Prostate gland (tissue), 2 donors: ENCODE data around the gene IP6K1. TPM values are rescaled to one million over a fixed set of nuclear protein-coding genes. Genes with fewer than 3 reads are reported as not detected.

Experiments used
- DNase-seq: peaks from one replicate; pipeline ENCODE4 v3.0.0-alpha.2; 2019; ENCODE audit warnings: low spot score
- H3K27ac ChIP-seq, 2 donors: fragments of 200-600 bp; sonication (generic); 2 replicates each; pipeline ENCODE4 v1.5.1; 2017 to 2019
- H3K27me3 ChIP-seq: fragments of 200-600 bp; sonication (generic); replicated peaks from 2 replicates; pipeline ENCODE4 v1.5.1; 2019; ENCODE audit not compliant: insufficient read depth
- H3K36me3 ChIP-seq, 2 donors: fragments of 200-600 bp; sonication (generic); 1 replicate in 1 of 2; 2 replicates in 1 of 2; pipeline versions ENCODE4 v1.5.1 to v1.8.1; 2017 to 2019
- H3K4me1 ChIP-seq: fragments of 200-600 bp; sonication (generic); replicated peaks from 2 replicates; pipeline ENCODE4 v1.5.1; 2019
- H3K4me3 ChIP-seq, 2 donors: fragments of 200-600 bp; sonication (generic); 2 replicates each; pipeline ENCODE4 v1.5.1; 2017 to 2019
- H3K9me3 ChIP-seq: fragments of 200-600 bp; sonication (generic); 2 replicates; pipeline ENCODE4 v1.5.1; 2017
- POLR2A ChIP-seq: fragments of 450-650 bp; IDR thresholded peaks from one replicate; pipeline ENCODE4 v1.6.1; 2016; ENCODE audit warnings: antibody characterized with exemption, mild to moderate bottlenecking
- POLR2AphosphoS5 ChIP-seq: sonication (generic); formaldehyde crosslinking; IDR thresholded peaks from one replicate; pipeline ENCODE4 v1.6.1; 2017; ENCODE audit warnings: antibody characterized with exemption
- WGBS: methylation state at CpG from one replicate; pipeline ENCODE4 v1.1.5; 2018; 5-methylcytosine and 5-hydroxymethylcytosine counted together
- intact Hi-C: fragments of 100-400 bp; cut with DNase I; formaldehyde crosslinking; loops from one replicate; pipeline ENCODE4 v1.14.2; 2022
- total RNA-seq, 2 donors: library from RNA; depleted of rRNA; stranded (reverse); fragments of >200 nt; gene quantifications; one replicate each; pipeline ENCODE4 v1.1.0, GENCODE V29; 2016
- TF ChIP-seq, protein P1 (sequence below), 4 experiments: fragments of 200-600 bp in 2 of 4; fragments of 450-650 bp in 2 of 4; sonication (generic) in 2 of 4; IDR thresholded peaks; 1 replicate in 3 of 4; 2 replicates in 1 of 4; pipeline ENCODE4 v1.5.1; 2016 to 2019; ENCODE audit warnings: antibody characterized with exemption in 4 of 4, mild to moderate bottlenecking in 2 of 4, moderate library complexity in 2 of 4

The IP6K1 gene
- total RNA-seq, 2 donors from 2014 or later = 46.5 to 119 TPM

DNA sequence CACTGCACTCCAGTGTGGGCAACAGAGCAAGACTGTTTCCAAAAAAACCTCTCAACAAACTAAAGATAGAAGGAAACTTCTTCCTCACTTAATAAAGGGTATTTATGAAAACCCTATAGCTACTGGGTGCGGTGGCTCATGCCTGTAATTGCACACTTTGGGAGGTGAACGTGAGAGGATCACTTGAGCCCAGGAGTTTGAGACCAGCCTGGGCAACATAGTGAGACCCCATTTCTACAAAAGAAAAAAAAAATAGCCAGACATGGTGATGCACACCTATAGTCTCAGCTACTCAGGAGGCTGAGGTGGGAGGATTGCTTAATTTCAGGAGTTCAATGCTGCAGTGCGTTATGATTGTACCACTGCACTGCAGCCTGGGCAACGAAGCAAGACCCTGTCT is 22.4 kb downstream of the IP6K1 start:
- no peak overlapping the region for H3K27ac ChIP-seq
- no peaks in the 10 kb centered on the region for H3K27me3 ChIP-seq
- no peaks in the 10 kb centered on the region for H3K36me3 ChIP-seq
- DNase-seq = no peak
- H3K4me3 ChIP-seq = no peak overlapping the region
- H3K9me3 ChIP-seq = no peaks in the 10 kb centered on the region
- no peaks in the 10 kb centered on the region for H3K4me1 ChIP-seq
- intact Hi-C loops = no loop called here
- 95% methylated on average over 4 of the region's 4 CpGs for WGBS
- no peak for TF ChIP-seq POLR2A
- TF ChIP-seq, protein P1, sequence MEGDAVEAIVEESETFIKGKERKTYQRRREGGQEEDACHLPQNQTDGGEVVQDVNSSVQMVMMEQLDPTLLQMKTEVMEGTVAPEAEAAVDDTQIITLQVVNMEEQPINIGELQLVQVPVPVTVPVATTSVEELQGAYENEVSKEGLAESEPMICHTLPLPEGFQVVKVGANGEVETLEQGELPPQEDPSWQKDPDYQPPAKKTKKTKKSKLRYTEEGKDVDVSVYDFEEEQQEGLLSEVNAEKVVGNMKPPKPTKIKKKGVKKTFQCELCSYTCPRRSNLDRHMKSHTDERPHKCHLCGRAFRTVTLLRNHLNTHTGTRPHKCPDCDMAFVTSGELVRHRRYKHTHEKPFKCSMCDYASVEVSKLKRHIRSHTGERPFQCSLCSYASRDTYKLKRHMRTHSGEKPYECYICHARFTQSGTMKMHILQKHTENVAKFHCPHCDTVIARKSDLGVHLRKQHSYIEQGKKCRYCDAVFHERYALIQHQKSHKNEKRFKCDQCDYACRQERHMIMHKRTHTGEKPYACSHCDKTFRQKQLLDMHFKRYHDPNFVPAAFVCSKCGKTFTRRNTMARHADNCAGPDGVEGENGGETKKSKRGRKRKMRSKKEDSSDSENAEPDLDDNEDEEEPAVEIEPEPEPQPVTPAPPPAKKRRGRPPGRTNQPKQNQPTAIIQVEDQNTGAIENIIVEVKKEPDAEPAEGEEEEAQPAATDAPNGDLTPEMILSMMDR (IDR thresholded peaks at IDR 0.05) = no peak
- TF ChIP-seq POLR2AphosphoS5 = no peak

DNA sequence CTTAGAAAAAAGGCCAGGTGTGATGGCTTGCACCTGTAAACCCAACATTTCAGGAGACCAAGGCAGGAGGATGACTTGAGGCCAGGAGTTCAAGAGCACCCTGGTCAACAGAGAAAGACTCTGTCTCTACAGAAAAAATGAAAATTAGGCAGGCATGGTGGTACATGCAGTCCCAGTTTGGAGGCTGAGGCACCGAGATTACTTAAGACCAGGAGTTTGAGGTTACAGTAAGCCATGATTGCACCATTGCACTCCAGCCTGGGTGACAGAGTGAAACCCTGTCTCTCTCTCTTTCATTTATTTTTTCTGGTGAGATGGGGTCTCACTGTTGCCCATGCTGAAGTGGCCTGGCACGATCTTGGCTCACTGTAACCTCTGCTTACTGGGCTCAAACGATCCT is 24.7 kb downstream of the IP6K1 start:
- H3K4me1 ChIP-seq = no peaks in the 10 kb centered on the region
- WGBS = 90% methylated on average over 3 of the region's 3 CpGs
- H3K9me3 ChIP-seq = no peaks in the 10 kb centered on the region
- intact Hi-C loops = no loop called here
- TF ChIP-seq, protein P1 (IDR thresholded peaks at IDR 0.05) = no peak
- TF ChIP-seq POLR2AphosphoS5 = no peak
- TF ChIP-seq POLR2A = no peak
- H3K36me3 ChIP-seq = no peaks in the 10 kb centered on the region
- H3K27ac ChIP-seq = no peak overlapping the region
- no peak overlapping the region for H3K4me3 ChIP-seq
- H3K27me3 ChIP-seq = no peaks in the 10 kb centered on the region
- no peak for DNase-seq

DNA sequence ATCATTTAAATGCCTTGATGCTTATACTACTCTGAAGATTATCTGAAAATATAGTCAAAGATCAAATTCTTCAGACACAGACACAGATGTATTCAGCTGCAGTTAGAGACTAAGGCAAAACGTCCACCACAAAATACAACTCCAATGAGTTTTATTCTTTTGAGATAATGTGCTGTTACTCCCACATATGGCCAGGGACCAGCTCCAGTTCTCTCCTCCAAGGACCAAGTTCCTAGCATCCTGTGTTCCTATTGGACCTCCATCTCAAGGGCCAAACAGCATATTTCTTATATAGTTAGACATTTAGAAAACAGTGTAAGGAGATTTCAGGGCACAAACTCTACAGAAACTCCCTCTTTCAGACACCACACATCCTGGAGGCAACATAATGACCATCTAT is 27.1 kb downstream of the IP6K1 start:
- intact Hi-C loops = no loop called here
- H3K27ac ChIP-seq = no peak overlapping the region
- peaks cover 2% of the 10 kb centered on the region for H3K4me1 ChIP-seq
- TF ChIP-seq, protein P1 (IDR thresholded peaks at IDR 0.05) = no peak
- TF ChIP-seq POLR2AphosphoS5 = no peak
- no peak for TF ChIP-seq POLR2A
- no peaks in the 10 kb centered on the region for H3K27me3 ChIP-seq
- no peaks in the 10 kb centered on the region for H3K9me3 ChIP-seq
- H3K4me3 ChIP-seq = no peak overlapping the region
- H3K36me3 ChIP-seq = no peaks in the 10 kb centered on the region
- 30% methylated on average over 1 of the region's 1 CpG for WGBS
- no peak for DNase-seq

DNA sequence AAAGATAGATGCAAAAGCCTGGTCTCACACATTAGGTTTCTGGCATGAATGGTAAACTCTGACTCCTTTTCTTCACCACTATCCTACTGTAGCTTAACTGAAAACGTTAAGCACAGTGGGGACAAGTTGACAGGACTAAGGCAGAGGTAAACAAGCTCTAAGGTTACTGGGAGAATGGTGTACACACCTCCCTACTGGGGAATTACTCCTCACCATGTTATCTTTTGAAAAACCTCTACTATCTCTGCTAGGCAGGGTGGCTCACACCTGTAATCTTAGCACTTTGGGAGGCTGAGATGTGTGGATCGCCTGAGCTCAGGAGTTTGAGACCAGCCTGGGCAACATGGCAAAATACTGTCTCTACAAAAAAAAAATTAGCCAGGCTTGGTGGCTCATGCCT is 29.1 kb downstream of the IP6K1 start:
- H3K27me3 ChIP-seq = no peaks in the 10 kb centered on the region
- no peak overlapping the region for H3K4me3 ChIP-seq
- TF ChIP-seq, protein P1 (IDR thresholded peaks at IDR 0.05) = no peak
- no peak for TF ChIP-seq POLR2A
- TF ChIP-seq POLR2AphosphoS5 = no peak
- no peak overlapping the region for H3K27ac ChIP-seq
- intact Hi-C loops = no loop called here
- no peaks in the 10 kb centered on the region for H3K36me3 ChIP-seq
- H3K9me3 ChIP-seq = no peaks in the 10 kb centered on the region
- WGBS = 70% methylated on average over 2 of the region's 2 CpGs
- H3K4me1 ChIP-seq = peaks cover 7% of the 10 kb centered on the region
- DNase-seq = no peak

DNA sequence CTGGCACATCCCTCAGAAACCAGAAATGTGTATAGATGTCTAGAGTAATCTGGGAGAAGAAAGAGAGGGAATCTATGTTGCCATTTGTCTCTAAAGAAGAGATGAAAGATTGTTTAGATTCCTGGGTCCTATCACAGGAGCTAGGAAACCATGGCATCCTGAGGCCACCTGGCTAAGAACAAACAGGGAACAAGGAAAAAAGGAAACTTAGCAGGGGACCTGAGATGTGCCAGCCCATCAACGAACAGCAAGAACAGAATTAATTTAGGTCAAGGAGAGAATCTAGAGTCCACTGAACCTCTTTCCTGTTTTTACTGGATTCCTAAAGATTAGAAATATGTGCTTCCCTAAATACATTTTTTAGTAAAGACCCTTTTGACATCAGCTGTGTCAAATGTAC is 30.3 kb downstream of the IP6K1 start:
- Histone ChIP-seq H3K9me3 (no peaks in the 10 kb centered on the region), H3K27ac (no peak overlapping the region), H3K4me3 (no peak overlapping the region), H3K36me3 (no peaks in the 10 kb centered on the region), H3K27me3 (no peaks in the 10 kb centered on the region), H3K4me1 (peaks cover 7% of the 10 kb centered on the region)
- TF ChIP-seq, protein P1 (IDR thresholded peaks at IDR 0.05) = no peak
- no peak for TF ChIP-seq POLR2AphosphoS5
- no peak for TF ChIP-seq POLR2A
- intact Hi-C loops = no loop called here
- WGBS = 75% methylated on average over 1 of the region's 1 CpG
- DNase-seq = no peak
